GM23338 (cell line): ENCODE results near the gene RFX6. TPM values are rescaled to one million over a fixed set of nuclear protein-coding genes. Genes with fewer than 3 reads are reported as not detected.

Source experiments
- ATAC-seq: fragments of 200-7000 bp; cut with Tn5 transposase; 3 replicates; pipeline ENCODE4 v1.9.1; 2020
- DNase-seq: peaks from one replicate; pipeline ENCODE4 v3.0.0-alpha.2; 2015; ENCODE audit warnings: low spot score
- H2AFZ ChIP-seq: fragments of 200-600 bp; sonication (generic); 2 replicates; pipeline ENCODE4 v1.8.0; 2016; ENCODE audit warnings: antibody characterized with exemption, mild to moderate bottlenecking, moderate library complexity
- H3F3A ChIP-seq: fragments of 200-600 bp; sonication (generic); replicated peaks from 2 replicates; pipeline ENCODE4 v1.8.0; 2017; ENCODE audit warnings: antibody characterized with exemption, mixed run types, low read depth
- H3K27ac ChIP-seq: fragments of 200-600 bp; sonication (generic); 2 replicates; pipeline ENCODE4 v1.6.1; 2016; ENCODE audit warnings: low read depth
- H3K27me3 ChIP-seq: fragments of 200-600 bp; sonication (generic); 2 replicates; pipeline ENCODE4 v1.8.0; 2016; ENCODE audit warnings: mild to moderate bottlenecking, mixed run types, moderate library complexity; ENCODE audit not compliant: insufficient read depth
- H3K36me3 ChIP-seq: fragments of 200-600 bp; sonication (generic); 2 replicates; pipeline ENCODE4 v1.8.0; 2016; ENCODE audit warnings: mild to moderate bottlenecking; ENCODE audit not compliant: insufficient read depth
- H3K4me1 ChIP-seq: fragments of 200-600 bp; sonication (generic); 2 replicates; pipeline ENCODE4 v1.8.0; 2016; ENCODE audit warnings: mild to moderate bottlenecking, moderate library complexity; ENCODE audit not compliant: insufficient read depth
- H3K4me2 ChIP-seq: fragments of 200-600 bp; sonication (generic); 2 replicates; pipeline ENCODE4 v1.7.1; 2017; ENCODE audit warnings: mixed run types
- H3K4me3 ChIP-seq: fragments of 200-600 bp; sonication (generic); 2 replicates; pipeline ENCODE4 v1.6.1; 2016; ENCODE audit warnings: mixed run types
- H3K79me2 ChIP-seq: fragments of 200-600 bp; sonication (generic); replicated peaks from 2 replicates; pipeline ENCODE4 v1.8.0; 2017; ENCODE audit warnings: mild to moderate bottlenecking; ENCODE audit not compliant: insufficient read depth
- H3K9me2 ChIP-seq: fragments of 200-600 bp; sonication (generic); 2 replicates; pipeline ENCODE4 v1.8.0; 2017; ENCODE audit not compliant: insufficient read depth
- H4K20me1 ChIP-seq: fragments of 200-600 bp; sonication (generic); replicated peaks from 2 replicates; pipeline ENCODE4 v1.8.0; 2017; ENCODE audit warnings: mild to moderate bottlenecking; ENCODE audit not compliant: insufficient read depth
- H3K27ac Mint-ChIP-seq: 2 replicates; pipeline ENCODE4 v1.8.0; 2020; ENCODE audit warnings: inconsistent platforms, mild to moderate bottlenecking, moderate library complexity, mixed read lengths
- H3K27me3 Mint-ChIP-seq: 3 replicates; pipeline ENCODE4 v1.8.0; 2022; ENCODE audit warnings: low read depth, mild to moderate bottlenecking, moderate library complexity, mixed read lengths, inconsistent platforms; ENCODE audit not compliant: insufficient read depth, poor library complexity
- H3K36me3 Mint-ChIP-seq: 3 replicates; pipeline ENCODE4 v1.8.0; 2021; ENCODE audit warnings: low read depth, mild to moderate bottlenecking, inconsistent platforms, moderate library complexity, mixed read lengths
- H3K4me1 Mint-ChIP-seq: 3 replicates; pipeline ENCODE4 v1.8.0; 2020; ENCODE audit warnings: mild to moderate bottlenecking, inconsistent platforms, mixed read lengths
- H3K4me3 Mint-ChIP-seq: 3 replicates; pipeline ENCODE4 v1.8.0; 2021; ENCODE audit warnings: moderate library complexity, mild to moderate bottlenecking, inconsistent platforms, mixed read lengths
- H3K9me3 Mint-ChIP-seq: 3 replicates; pipeline ENCODE4 v1.8.0; 2020; ENCODE audit warnings: moderate library complexity, mild to moderate bottlenecking, inconsistent platforms, mixed read lengths
- CREB1 ChIP-seq: fragments of 250-450 bp; sonication (Bioruptor Pico); IDR thresholded peaks from 2 replicates; pipeline ENCODE4 v1.5.0; 2020; ENCODE audit warnings: low read depth, mild to moderate bottlenecking, moderate library complexity
- CTCF ChIP-seq, 2 experiments: fragments of 200-600 bp in 1 of 2; sonication (generic) in 1 of 2; conservative IDR thresholded peaks; 2 replicates each; pipeline versions ENCODE4 v1.5.1 to v1.6.1; 2016 to 2017; ENCODE audit warnings: antibody characterized with exemption in 2 of 2, low read depth in 2 of 2, mild to moderate bottlenecking in 2 of 2, moderate library complexity in 1 of 2
- EZH2 ChIP-seq: fragments of 200-600 bp; sonication (generic); IDR thresholded peaks from one replicate; pipeline ENCODE4 v1.8.0; 2017; ENCODE audit warnings: antibody characterized with exemption, mild to moderate bottlenecking, low read depth; ENCODE audit not compliant: unreplicated experiment
- NANOG ChIP-seq: IDR thresholded peaks from 2 replicates; pipeline ENCODE4 v1.6.1; 2016; ENCODE audit warnings: antibody characterized with exemption, borderline replicate concordance
- POLR2AphosphoS5 ChIP-seq: IDR thresholded peaks from 2 replicates; pipeline ENCODE4 v1.6.1; 2016; ENCODE audit warnings: antibody characterized with exemption, low read depth
- STAT1 ChIP-seq: IDR thresholded peaks from one replicate; pipeline ENCODE4 v1.6.1; 2016; ENCODE audit warnings: antibody characterized with exemption; ENCODE audit not compliant: unreplicated experiment
- ZNF114 ChIP-seq: fragments of 250-450 bp; sonication (Bioruptor Pico); IDR thresholded peaks from 2 replicates; pipeline ENCODE4 v1.5.0; 2020; ENCODE audit warnings: mild to moderate bottlenecking, moderate library complexity
- ZNF331 ChIP-seq: fragments of 250-450 bp; sonication (Bioruptor Pico); IDR thresholded peaks from 2 replicates; pipeline ENCODE4 v1.5.0; 2020; ENCODE audit warnings: low read depth, mild to moderate bottlenecking, moderate library complexity
- ZNF462 ChIP-seq: fragments of 250-450 bp; sonication (Bioruptor Pico); IDR thresholded peaks from 2 replicates; pipeline ENCODE4 v1.5.0; 2020; ENCODE audit warnings: mild to moderate bottlenecking, moderate library complexity
- polyA plus RNA-seq: library from polyadenylated mRNA; unstranded; fragments of >200 nt; fragmentation: Nextera tagmentation; extraction: Ambion mirVana; gene quantifications from 2 replicates; pipeline ENCODE4 v1.2.1, GENCODE V29; 2016
- total RNA-seq: library from RNA; depleted of rRNA; stranded (reverse); fragments of >200 nt; shearing (Covaris generic); gene quantifications from 2 replicates; pipeline ENCODE4 v1.2.3, GENCODE V29; 2014

RFX6 gene
- total and polyA plus RNA-seq, 2 experiments from 2014 or later, result 0.35 TPM; not detected in 1

- DNase-seq (peak; percentile 68), ATAC-seq (peak; percentile 34; the same call in 1 of the 3 replicates)
- H3K9me3 Mint-ChIP-seq, result no peaks in the 10 kb centered on the region
- H3K4me3 ChIP-seq, result no peak overlapping the region
- no peak overlapping the region for H3K27ac ChIP-seq
- no peaks in the 10 kb centered on the region for H3K27me3 ChIP-seq
- H3K36me3 Mint-ChIP-seq, result no peaks in the 10 kb centered on the region
- no peaks in the 10 kb centered on the region for H3K9me2 ChIP-seq
- H3K4me1 Mint-ChIP-seq, result peaks cover 11% of the 10 kb centered on the region; the same call in 2 of the 3 replicates
- no peak overlapping the region for H3K4me3 Mint-ChIP-seq
- H4K20me1 ChIP-seq, result no peaks in the 10 kb centered on the region
- no peaks in the 10 kb centered on the region for H3K36me3 ChIP-seq
- no peaks in the 10 kb centered on the region for H3K4me1 ChIP-seq
- no peak overlapping the region for H2AFZ ChIP-seq
- no peak overlapping the region for H3K4me2 ChIP-seq
- no peak for TF ChIP-seq ZNF462 (CRISPR knock-in tag)
- TF ChIP-seq ZNF114 (CRISPR knock-in tag), result no peak
- peak; percentile 73 to 78 for TF ChIP-seq CTCF (conservative IDR thresholded peaks at IDR 0.05; ENCODE audit: low read depth in 2 of 2)
- H3K27me3 Mint-ChIP-seq, result peaks cover 1% of the 10 kb centered on the region
- H3K79me2 ChIP-seq, result no peaks in the 10 kb centered on the region
- H3F3A ChIP-seq, result no peaks in the 10 kb centered on the region
- H3K27ac Mint-ChIP-seq, result no peak overlapping the region
Measured at GRCh38 chr6:116971959-116972358, 94.9 kb downstream of the RFX6 start.

GRCh38 chr6:116973976-116974375, 96.9 kb downstream of the RFX6 start:
- H3K4me1 ChIP-seq, result no peaks in the 10 kb centered on the region
- Mint-ChIP-seq H3K9me3 (no peaks in the 10 kb centered on the region), H3K36me3 (no peaks in the 10 kb centered on the region), H3K27ac (no peak overlapping the region; the same call in 1 of the 2 replicates), H3K27me3 (no peaks in the 10 kb centered on the region), H3K4me3 (no peak overlapping the region), H3K4me1 (peaks cover 7% of the 10 kb centered on the region; the same call in 2 of the 3 replicates)
- no peaks in the 10 kb centered on the region for H3F3A ChIP-seq
- H3K27ac ChIP-seq, result no peak overlapping the region
- H3K9me2 ChIP-seq, result no peaks in the 10 kb centered on the region
- no peak for DNase-seq
- H3K36me3 ChIP-seq, result no peaks in the 10 kb centered on the region
- no peak overlapping the region for H3K4me3 ChIP-seq
- no peak for ATAC-seq
- H2AFZ ChIP-seq, result no peak overlapping the region
- H3K79me2 ChIP-seq, result no peaks in the 10 kb centered on the region
- H4K20me1 ChIP-seq, result no peaks in the 10 kb centered on the region
- no peaks in the 10 kb centered on the region for H3K27me3 ChIP-seq
- H3K4me2 ChIP-seq, result no peak overlapping the region
- TF ChIP-seq ZNF331 (CRISPR knock-in tag) (no peak), EZH2 (no peak), NANOG (no peak), CTCF (conservative IDR thresholded peaks at IDR 0.05; ENCODE audit: low read depth in 2 of 2) (no peak), ZNF114 (CRISPR knock-in tag) (no peak), STAT1 (no peak), POLR2AphosphoS5 (no peak), CREB1 (no peak)
